GM23248 (cell line): ENCODE measurements around the gene VAV2. TPM values are rescaled to one million over a fixed set of nuclear protein-coding genes. Genes with fewer than 3 reads are reported as not detected.

ENCODE experiments used
- DNase-seq: peaks from one replicate; pipeline ENCODE4 v3.0.0-alpha.2; 2015
- H2AFZ ChIP-seq: fragments of 200-600 bp; sonication (generic); 2 replicates; pipeline ENCODE4 v1.6.1; 2016; ENCODE audit warnings: antibody characterized with exemption
- H3F3A ChIP-seq: fragments of 200-600 bp; sonication (generic); 2 replicates; pipeline ENCODE4 v1.6.1; 2016; ENCODE audit warnings: mild to moderate bottlenecking, antibody characterized with exemption, mixed run types; ENCODE audit not compliant: insufficient read depth
- H3K27ac ChIP-seq: fragments of 200-600 bp; sonication (generic); 2 replicates; pipeline ENCODE4 v1.5.1; 2016; ENCODE audit warnings: mild to moderate bottlenecking
- H3K27me3 ChIP-seq: fragments of 200-600 bp; sonication (generic); replicated peaks from 2 replicates; pipeline ENCODE4 v1.6.1; 2016; ENCODE audit warnings: mild to moderate bottlenecking; ENCODE audit not compliant: insufficient read depth
- H3K36me3 ChIP-seq: fragments of 200-600 bp; sonication (generic); 2 replicates; pipeline ENCODE4 v1.6.1; 2016; ENCODE audit warnings: low read depth, mild to moderate bottlenecking
- H3K4me1 ChIP-seq: fragments of 200-600 bp; sonication (generic); 2 replicates; pipeline ENCODE4 v1.6.1; 2016; ENCODE audit warnings: mild to moderate bottlenecking; ENCODE audit not compliant: insufficient read depth
- H3K4me2 ChIP-seq: fragments of 200-600 bp; sonication (generic); one replicate; pipeline ENCODE4 v1.6.1; 2016; ENCODE audit warnings: mild to moderate bottlenecking; ENCODE audit not compliant: unreplicated experiment
- H3K4me3 ChIP-seq: fragments of 200-600 bp; sonication (generic); 2 replicates; pipeline ENCODE4 v1.5.1; 2016; ENCODE audit warnings: mild to moderate bottlenecking
- H3K79me2 ChIP-seq: fragments of 200-600 bp; sonication (generic); 2 replicates; pipeline ENCODE4 v1.6.1; 2016; ENCODE audit warnings: mild to moderate bottlenecking; ENCODE audit not compliant: insufficient read depth
- H3K9ac ChIP-seq: fragments of 200-600 bp; sonication (generic); 2 replicates; pipeline ENCODE4 v1.6.1; 2016; ENCODE audit warnings: mild to moderate bottlenecking
- H3K9me2 ChIP-seq: fragments of 200-600 bp; sonication (generic); 2 replicates; pipeline ENCODE4 v1.6.1; 2016; ENCODE audit warnings: mixed run types, mild to moderate bottlenecking, moderate library complexity; ENCODE audit not compliant: insufficient read depth
- H3K9me3 ChIP-seq: fragments of 200-600 bp; sonication (generic); one replicate; pipeline ENCODE4 v1.6.1; 2017; ENCODE audit warnings: low read depth
- H4K20me1 ChIP-seq: fragments of 200-600 bp; sonication (generic); 2 replicates; pipeline ENCODE4 v1.6.0; 2016; ENCODE audit not compliant: insufficient read depth
- EZH2 ChIP-seq: fragments of 200-600 bp; sonication (generic); IDR thresholded peaks from 2 replicates; pipeline ENCODE4 v1.6.1; 2018; ENCODE audit warnings: antibody characterized with exemption, mild to moderate bottlenecking; ENCODE audit not compliant: insufficient read depth, poor library complexity, severe bottlenecking
- EZH2phosphoT487 ChIP-seq: fragments of 200-600 bp; sonication (generic); IDR thresholded peaks from 2 replicates; pipeline ENCODE4 v1.6.1; 2018; ENCODE audit warnings: antibody characterized with exemption, moderate library complexity, mild to moderate bottlenecking, low read depth; ENCODE audit not compliant: insufficient read depth
- WGBS, 2 experiments: methylation state at CpG; one replicate each; pipeline ENCODE4 v1.1.6; 2015 to 2017; ENCODE audit warnings: low lambda C conversion rate in 2 of 2, low coverage in 1 of 2; ENCODE audit errors: missing lambda C conversion rate in 2 of 2; 5-methylcytosine and 5-hydroxymethylcytosine counted together
- in situ Hi-C: fragments of 300-500 bp; cut with MboI; formaldehyde crosslinking; loops from 2 replicates; pipeline ENCODE4 v1.15.0; 2020
- polyA plus RNA-seq: library from polyadenylated mRNA; unstranded; fragments of >200 nt; fragmentation: Nextera tagmentation; extraction: Ambion mirVana; gene quantifications from 2 replicates; pipeline ENCODE4 v1.2.1, GENCODE V29; 2016
- total RNA-seq: library from RNA; depleted of rRNA; stranded (reverse); fragments of >200 nt; shearing (Covaris generic); gene quantifications from 2 replicates; pipeline ENCODE4 v1.2.3, GENCODE V29; 2014

VAV2 gene
- total and polyA plus RNA-seq, 2 experiments from 2014 or later: 6.7 to 9.0 TPM

DNA sequence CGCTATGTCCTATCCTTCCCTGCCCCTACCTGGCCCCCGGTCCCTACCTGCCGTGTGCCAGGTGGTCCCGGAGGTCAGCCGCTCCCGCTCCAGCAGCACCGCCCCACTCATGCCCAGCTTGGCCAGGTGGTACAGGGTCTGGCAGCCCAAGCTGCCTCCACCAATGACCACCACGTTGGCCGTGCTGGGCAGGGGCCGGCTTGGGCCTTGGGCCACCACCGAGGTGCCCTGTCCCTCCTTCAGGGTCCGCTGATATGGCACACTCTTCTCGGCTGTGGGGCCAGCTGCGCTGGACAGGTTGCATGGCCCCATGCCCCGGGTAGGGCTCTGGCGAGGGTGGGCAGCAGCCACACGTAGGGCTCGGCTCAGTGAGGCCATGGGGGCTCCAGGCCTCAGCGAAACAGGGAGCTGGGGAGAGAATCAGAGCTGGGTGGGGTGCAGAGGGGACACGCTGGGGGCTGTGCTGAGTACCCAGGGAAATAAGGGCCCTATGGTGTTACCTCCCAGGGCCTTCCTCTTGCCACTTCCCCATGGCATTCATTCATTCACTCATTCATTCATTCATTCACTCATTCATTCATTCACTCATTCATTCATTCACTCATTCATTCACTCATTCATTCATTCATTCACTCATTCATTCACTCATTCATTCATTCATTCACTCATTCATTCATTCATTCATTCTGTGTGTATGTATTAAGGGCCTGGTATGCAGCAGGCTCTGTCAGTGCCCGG is 258.2 kb downstream of the VAV2 start:
- in situ Hi-C loops: no loop called here
- H2AFZ ChIP-seq: no peak overlapping the region
- no peak overlapping the region for H3K4me2 ChIP-seq
- no peaks in the 10 kb centered on the region for H3F3A ChIP-seq
- WGBS, 2 experiments: 72 to 74% methylated on average over 19 to 21 of the region's 21 CpGs
- no peaks in the 10 kb centered on the region for H3K4me1 ChIP-seq
- H3K9me2 ChIP-seq: no peaks in the 10 kb centered on the region
- no peaks in the 10 kb centered on the region for H3K79me2 ChIP-seq
- H4K20me1 ChIP-seq: no peaks in the 10 kb centered on the region
- no peak overlapping the region for H3K27ac ChIP-seq
- no peaks in the 10 kb centered on the region for H3K9me3 ChIP-seq
- H3K9ac ChIP-seq: no peak overlapping the region
- DNase-seq: peak; percentile 30
- H3K4me3 ChIP-seq: no peak overlapping the region
- TF ChIP-seq EZH2phosphoT487 (no peak), EZH2 (no peak)
- H3K36me3 ChIP-seq: no peaks in the 10 kb centered on the region
- no peaks in the 10 kb centered on the region for H3K27me3 ChIP-seq

DNA sequence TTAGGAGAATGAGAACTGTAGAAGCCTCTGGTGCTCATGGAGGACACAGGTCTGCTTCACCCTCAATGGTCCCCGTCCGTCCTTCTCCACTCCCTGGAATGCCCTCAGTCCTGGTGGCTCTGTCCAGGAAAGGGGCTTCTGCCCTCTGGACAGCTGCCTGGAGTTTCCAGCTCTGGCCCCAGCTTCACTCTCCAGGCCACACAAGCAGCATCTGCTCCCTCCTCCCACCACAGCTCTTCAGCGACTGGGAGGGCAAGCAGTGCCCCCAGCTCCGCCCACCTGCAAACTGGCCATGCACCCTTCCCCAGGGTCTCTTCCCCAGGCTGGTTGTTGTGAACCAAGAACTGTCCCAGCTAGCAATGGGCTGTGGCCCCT is 258.7 kb downstream of the VAV2 start:
- no peaks in the 10 kb centered on the region for H3F3A ChIP-seq
- H3K9ac ChIP-seq: no peak overlapping the region
- no peak overlapping the region for H2AFZ ChIP-seq
- DNase-seq: no peak
- no peaks in the 10 kb centered on the region for H3K36me3 ChIP-seq
- no peak overlapping the region for H3K27ac ChIP-seq
- TF ChIP-seq EZH2phosphoT487: no peak
- no peak for TF ChIP-seq EZH2
- no peaks in the 10 kb centered on the region for H4K20me1 ChIP-seq
- no peaks in the 10 kb centered on the region for H3K79me2 ChIP-seq
- no peaks in the 10 kb centered on the region for H3K4me1 ChIP-seq
- H3K9me3 ChIP-seq: no peaks in the 10 kb centered on the region
- no peak overlapping the region for H3K4me2 ChIP-seq
- no peaks in the 10 kb centered on the region for H3K9me2 ChIP-seq
- H3K4me3 ChIP-seq: no peak overlapping the region
- in situ Hi-C loops: no loop called here
- 84 to 88% methylated on average over 4 of the region's 4 CpGs for WGBS, 2 experiments
- H3K27me3 ChIP-seq: no peaks in the 10 kb centered on the region

DNA sequence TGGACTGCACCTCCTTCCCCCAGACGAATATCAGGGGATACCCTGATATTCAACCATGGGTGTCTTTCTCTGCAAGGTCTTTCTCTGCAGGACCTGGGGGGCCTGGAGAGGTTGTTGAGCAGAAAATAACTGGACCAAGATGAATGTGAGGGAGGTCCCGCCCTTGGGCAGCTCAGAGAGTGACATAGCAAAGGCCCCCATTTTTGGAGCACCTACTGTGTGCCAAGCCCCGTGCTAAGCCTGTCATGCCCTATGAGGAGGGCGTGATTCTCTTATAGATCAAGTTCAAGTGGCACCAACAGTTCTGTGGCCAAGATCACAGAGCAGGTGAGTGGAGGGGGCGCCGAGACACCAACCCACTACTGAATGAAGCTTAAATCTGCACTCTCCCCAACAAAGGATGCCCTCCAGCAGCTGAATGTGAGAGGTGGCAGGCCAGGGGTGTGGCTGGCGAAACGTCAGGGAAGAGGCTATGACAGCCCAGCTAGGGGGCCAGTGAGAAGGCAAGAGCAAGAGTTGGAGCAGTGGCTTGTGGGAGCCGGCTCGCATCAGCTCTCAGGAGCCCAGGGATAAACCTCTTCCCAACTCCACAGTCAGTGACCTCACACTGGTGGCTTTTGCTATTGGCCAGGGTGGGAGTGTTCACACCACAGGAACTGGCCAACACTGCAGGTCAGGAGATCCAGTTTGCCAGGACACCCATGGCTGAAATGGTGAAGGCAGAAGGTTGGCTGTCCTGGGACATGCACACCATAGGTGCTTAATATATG is 259.3 kb downstream of the VAV2 start:
- Histone ChIP-seq H3F3A (no peaks in the 10 kb centered on the region), H3K79me2 (no peaks in the 10 kb centered on the region), H3K9me2 (no peaks in the 10 kb centered on the region), H3K27me3 (no peaks in the 10 kb centered on the region), H3K36me3 (no peaks in the 10 kb centered on the region), H3K9me3 (no peaks in the 10 kb centered on the region), H3K4me3 (no peak overlapping the region), H3K27ac (no peak overlapping the region), H4K20me1 (no peaks in the 10 kb centered on the region), H3K9ac (no peak overlapping the region), H3K4me2 (no peak overlapping the region), H3K4me1 (no peaks in the 10 kb centered on the region), H2AFZ (no peak overlapping the region)
- in situ Hi-C loops: no loop called here
- 52 to 55% methylated on average over 10 of the region's 10 CpGs for WGBS, 2 experiments
- DNase-seq: peak; percentile 21
- TF ChIP-seq EZH2: no peak
- TF ChIP-seq EZH2phosphoT487: no peak

DNA sequence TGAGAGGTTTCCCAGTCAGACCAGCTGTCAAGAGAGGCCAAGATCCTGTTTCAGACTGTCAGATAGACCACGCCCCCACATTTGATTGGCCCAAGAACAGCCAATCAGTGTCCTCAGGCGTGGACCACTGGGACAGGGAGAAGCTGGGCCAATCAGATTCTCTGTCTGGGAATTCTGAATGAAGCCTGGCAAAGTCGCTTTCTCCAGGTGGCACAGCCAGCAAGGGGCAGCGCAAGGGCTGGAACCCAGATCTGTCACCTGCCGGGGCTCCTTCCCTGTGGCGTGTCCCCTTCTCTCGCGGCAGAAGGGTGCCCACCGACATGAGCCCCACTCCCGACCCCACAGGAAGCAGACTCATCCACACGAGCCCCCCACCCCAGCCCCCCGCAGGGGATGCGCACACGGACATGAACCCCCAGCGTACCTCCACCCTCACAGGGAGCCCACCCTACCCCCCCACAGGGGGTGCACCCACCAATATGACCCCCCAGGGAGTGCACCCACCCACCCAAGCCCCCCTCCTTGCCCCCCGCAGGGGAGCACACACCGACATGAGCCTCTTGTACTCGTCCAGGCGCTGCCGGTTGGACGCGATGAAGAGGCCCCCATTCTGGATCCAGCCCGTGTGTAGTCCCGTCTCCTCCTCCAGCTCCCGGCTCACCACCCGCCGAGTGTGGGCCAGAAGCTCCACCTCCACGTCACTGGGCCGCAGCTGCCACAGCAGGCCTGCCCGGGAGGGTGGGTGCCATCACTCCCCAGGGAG is 260.1 kb downstream of the VAV2 start:
- no peaks in the 10 kb centered on the region for H3F3A ChIP-seq
- no peaks in the 10 kb centered on the region for H3K4me1 ChIP-seq
- WGBS, 2 experiments: 68 to 70% methylated on average over 23 to 30 of the region's 30 CpGs
- no peak overlapping the region for H2AFZ ChIP-seq
- in situ Hi-C loops: no loop called here
- no peak overlapping the region for H3K4me2 ChIP-seq
- TF ChIP-seq EZH2 (no peak), EZH2phosphoT487 (no peak)
- H3K4me3 ChIP-seq: no peak overlapping the region
- no peaks in the 10 kb centered on the region for H3K9me3 ChIP-seq
- H4K20me1 ChIP-seq: no peaks in the 10 kb centered on the region
- H3K9ac ChIP-seq: no peak overlapping the region
- no peaks in the 10 kb centered on the region for H3K27me3 ChIP-seq
- H3K9me2 ChIP-seq: no peaks in the 10 kb centered on the region
- DNase-seq: peak; percentile 54
- H3K27ac ChIP-seq: no peak overlapping the region
- H3K79me2 ChIP-seq: no peaks in the 10 kb centered on the region
- no peaks in the 10 kb centered on the region for H3K36me3 ChIP-seq
